Measurements from ENCODE around the gene MEN1.
"Not testable (repeated sequence)": the region's sequence is repeated elsewhere in the genome, so short reads cannot be mapped to it uniquely, and the experiment has no call there.

Gene MEN1

DNA sequence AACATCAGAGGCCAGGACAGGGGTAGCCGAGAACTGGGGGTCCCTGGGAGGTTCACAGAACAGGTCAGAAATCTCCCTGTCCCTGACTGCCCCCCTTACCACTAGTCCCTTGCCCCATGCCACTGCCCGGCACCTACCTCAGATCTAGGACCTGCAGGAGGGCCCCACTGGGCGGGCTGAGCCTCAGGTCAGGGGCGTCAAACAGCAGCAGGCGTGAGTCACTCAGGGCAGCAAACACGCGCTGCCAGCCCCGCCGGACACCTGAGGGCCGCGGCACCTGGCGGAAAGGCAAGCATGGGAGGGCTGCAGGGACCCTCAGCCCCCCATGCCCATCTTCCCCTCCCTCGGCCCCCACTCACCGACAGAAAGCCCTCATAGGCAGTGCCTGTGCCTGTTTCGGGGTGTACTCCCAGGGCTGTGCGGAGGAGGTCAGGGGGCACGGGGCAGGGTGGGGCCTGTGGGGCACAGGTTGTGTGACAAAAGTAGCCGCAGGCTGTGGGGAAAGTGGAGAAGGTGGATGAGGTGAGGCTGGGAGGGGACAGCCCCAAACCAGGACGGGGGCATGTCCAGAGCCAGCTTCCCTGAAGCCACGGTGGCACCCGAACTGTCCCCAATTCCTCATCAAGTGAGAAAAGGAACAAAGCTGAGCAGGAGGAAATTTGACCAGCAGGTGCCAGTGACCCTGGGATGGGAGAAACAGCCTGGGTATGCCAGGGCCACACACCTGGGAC lies 22.3 kb upstream of the MEN1 start:
- DNase-seq (ENCODE audit: low spot score) = no peak

DNA sequence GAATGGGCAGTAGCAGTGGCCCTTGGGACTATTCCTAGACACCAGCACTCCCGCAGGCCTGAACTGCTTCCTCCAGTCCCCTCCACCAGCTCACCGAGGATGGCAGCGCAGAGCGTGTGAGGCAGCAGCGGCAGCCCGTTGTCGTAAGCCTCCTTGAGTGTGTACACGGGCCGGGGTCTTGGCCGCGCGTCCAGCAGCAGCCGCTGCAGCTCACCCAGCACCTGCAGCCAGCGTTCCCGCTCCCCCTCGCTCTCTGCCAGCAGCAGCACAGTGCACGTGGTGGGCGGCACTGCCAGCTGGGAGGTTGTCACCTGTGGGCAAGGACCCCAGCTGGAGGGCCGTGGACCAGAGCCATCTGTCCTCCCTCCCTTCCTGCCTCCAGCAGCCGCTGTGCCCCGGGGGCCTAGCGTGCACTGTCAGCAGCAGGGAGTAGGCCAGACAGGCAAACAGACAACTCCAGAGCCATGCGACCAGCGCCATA lies 21.1 kb upstream of the MEN1 start:
- DNase-seq (ENCODE audit: low spot score) = no peak

DNA sequence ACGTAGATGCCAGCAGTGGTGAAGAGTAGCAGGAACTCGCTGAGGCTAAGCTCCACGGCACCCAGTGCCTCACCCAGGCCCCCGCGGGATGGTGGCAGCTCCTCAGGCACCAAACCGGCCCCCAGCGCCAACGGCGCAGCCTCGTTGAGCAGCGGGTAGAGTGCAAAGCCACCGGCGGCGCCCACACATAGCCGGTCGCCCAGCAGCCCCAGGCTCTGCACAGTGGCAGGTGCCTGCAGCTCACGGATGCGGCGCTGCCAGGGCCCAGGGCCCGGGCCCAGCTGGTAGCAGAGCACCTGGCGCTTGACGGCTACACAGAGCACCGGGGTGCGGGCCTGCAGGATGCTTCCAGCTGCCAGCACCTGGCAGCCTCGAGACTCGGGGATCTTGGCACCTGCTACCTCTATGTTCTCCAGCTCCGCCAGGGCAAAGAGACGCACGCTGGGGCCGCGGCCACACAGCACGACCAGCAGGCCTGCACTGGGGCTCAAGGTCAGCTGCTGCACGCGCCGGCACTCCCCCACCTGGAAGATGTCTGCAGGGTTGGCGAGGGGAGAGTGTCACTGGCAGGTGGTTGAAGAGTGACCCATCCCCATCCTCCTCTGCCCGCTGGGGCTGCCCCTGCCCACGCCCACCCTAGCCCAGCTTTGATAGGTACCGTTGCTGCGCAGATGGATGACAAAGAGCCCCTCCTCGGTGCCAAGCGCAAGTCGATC lies 19.3 kb upstream of the MEN1 start:
- DNase-seq (ENCODE audit: low spot score) = no peak

DNA sequence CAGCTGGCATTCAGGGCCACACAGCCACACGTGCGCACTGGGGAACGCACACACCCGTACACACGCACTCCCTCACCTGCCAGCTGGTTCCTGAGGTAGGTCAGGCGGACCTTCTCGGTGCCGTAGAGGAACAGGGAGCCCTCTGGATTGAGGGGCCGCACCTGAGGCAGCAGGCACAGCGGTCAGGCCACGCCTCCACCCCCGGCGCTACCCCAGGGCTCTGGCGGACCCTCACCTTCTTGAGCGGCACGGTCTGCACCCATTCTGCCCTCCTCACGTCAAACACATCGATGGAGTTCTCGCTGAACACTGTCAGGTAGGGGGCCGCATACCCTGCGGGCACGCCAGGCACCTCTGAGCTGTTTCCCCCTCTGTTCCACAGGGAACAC lies 17.1 kb upstream of the MEN1 start:
- DNase-seq (ENCODE audit: low spot score) = no peak

DNA sequence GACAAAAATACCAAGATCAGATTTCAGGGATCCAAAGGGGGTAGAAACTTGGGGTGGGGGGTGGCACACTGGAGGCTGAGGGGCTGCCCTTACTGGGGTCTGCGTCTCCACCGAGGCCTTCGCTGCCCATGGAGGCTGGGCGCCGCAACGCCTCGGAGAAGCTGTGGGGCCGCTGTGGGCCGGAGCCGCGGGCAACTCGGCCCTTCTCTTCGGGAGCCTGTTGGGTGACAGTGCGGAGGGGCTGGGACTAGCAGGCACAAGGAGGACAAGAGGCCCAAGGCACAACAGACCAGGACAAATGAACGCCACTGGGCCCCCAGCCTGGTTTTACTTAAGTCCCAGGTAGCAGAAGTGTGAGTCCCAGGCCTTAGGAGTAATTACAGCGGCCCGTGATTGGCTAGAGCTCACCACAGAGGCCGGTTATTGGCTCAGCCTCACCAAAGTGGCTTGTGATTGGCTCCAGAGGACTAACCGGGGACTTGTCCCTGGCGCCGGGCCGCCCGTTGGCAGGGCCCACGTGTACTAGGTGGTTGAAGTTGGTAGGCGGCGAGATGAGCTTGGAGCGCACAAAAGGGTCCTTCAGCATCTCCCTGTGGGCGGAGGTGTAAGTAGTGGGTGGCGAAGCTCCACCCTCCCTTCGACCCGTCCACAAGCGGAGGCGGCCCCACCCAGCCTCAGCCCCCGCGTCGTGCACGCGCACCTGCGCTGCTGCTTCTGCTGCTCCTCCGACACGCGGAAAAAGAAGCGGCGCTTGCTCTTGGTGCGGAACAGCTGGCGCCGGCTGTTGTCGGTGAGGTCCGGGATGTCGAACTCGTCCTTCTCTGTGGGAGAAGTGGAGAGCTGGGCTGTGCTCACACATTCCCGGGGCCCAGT lies 16.5 kb upstream of the MEN1 start:
- no peak for DNase-seq (ENCODE audit: low spot score)

DNA sequence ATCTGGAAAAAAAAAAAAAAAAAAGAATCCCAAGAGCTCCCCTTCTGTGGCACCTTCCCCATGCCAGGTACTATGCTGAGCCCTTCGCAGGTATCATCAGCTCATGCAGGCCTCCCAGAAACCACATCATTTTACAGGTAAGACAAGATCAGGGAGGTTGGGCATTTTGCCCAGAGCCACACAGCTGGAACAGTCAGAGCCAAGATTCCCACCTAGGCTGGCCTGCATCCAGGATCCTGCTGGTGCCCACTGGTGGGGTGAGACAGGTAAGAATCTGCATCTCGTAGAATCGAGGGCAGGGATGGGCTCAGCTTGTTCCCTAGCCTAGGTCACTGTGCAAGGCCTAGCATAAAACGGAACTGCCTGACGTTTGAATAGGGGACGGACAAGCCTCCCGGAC lies 15.7 kb upstream of the MEN1 start:
- DNase-seq (ENCODE audit: low spot score) = no peak

DNA sequence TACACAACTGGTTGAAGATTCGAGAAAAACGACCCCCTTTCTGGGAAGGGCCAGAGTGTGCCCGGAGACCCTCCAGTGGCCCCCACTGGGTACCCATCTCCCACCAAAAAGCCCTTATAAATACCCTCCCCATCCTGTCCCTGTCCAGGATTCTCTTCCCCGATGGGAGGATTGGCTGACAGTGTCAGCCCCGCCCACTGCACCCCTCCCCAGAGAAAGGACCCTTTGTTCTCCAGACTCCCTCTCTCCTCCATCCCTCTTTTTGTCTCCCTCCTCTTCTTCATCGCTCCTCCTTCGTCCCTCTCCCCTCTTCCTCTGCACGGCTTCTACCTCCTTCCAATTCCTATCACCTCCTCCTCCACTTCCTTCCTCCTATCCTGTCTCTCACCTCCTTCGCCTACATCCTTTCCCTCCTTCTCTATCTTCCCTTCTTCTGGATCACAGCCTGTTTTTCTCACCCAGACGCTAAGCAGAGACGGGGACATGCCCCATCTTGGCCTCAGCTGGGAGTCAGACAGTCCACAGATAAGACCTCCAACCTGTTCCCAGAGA lies 13.3 kb upstream of the MEN1 start:
- DNase-seq (ENCODE audit: low spot score) = no peak

DNA sequence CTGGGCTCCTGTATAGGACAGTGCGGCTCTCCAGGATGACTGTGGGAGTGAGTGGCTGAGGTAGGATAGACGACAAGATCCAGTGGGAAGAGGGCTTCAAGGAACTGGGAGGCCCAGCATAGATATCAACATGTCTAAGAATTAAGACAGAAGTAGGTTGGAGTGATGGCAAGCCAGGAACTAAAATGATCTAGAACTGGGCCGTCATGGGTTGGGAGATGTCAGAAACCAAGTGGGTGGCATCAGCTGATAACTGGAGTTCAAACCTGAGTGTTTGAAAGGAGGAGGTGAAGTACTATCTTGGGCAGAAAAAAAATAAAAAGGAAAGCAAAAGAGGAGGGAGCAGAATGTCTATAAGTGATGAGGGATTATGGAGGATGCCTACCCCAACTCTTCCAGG lies 7.1 kb upstream of the MEN1 start:
- DNase-seq (ENCODE audit: low spot score) = no peak

DNA sequence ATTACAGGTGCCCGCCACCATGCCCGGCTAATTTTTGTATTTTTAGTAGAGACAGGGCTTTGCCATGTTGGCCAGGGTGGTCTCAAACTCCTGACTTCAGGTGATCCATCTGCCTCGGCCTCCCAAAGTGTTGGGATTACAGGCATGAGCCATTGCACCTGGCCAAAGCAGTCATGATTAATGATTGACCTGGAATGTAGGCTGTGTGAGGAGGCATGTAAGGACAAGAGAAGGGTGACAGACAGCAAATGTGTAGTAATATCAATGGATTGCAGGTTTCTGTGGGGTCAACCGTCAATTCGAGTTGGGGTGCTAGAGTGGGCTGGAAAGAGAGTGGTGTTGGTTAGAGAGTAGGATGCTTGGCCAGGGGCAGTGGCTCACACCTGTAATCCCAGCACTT lies 5.1 kb upstream of the MEN1 start:
- DNase-seq (ENCODE audit: low spot score) = not testable (repeated sequence)

DNA sequence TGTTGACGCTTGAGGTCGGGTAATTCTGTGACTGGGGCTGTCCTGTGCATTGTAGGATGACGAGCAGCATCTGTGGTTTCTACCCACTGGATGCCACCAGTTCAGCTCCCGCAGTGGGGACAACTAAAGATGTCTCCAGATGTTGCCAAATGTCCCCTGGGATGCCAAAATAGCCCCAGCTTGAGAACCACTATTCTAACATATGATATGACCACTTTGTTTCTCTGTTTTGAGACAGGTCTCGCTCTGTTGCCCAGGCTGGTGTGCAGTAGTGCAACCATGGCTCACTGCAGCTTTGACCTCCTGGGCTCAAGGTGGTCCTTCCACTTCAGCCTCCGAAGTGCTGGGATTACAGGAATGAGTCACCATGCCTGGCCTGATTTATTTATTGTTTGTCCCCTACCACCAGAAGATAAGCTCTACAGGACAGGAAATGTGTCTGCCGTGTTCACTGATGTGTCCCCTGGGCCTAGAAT lies 4.4 kb upstream of the MEN1 start:
- DNase-seq (ENCODE audit: low spot score) = no peak

DNA sequence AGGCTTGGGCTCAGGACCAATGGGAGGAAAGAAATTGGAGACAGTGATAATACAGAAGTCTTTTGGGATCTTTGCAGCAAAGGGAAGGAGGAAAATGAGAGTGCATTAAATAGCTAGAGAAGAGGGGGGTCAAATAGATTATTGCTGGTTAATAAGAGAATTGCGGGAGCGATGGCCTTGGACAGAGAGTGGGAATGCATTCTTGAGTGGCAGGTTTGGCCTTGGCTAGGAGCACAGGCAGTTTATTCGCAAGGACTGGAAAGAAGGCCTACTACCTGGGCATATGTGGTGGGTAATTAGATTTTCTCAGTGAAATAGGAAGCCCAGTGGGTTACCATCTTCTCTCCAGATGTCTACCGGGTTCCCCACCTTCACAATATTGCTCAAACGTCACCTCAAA lies 3.5 kb upstream of the MEN1 start:
- DNase-seq (ENCODE audit: low spot score) = no peak

DNA sequence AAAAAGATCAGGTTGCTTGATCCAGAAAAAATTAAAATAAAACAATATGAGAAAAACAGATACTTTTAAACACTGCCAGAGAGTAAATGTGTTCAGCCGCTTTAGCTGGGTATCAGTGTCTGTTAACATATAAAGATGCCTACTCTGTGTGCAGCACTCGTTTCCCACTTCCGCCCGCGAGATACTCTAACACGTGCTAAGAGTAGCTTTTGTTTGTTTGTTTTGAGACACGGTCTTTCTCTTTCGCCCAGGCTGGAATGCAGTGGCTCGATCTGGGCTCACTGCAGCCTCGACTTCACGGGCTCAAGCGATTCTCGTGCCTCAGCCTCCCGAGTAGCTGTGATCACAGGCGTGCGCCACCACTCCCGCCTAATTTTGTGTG lies 531 bp upstream of the MEN1 start:
- DNase-seq (ENCODE audit: low spot score) = no peak

DNA sequence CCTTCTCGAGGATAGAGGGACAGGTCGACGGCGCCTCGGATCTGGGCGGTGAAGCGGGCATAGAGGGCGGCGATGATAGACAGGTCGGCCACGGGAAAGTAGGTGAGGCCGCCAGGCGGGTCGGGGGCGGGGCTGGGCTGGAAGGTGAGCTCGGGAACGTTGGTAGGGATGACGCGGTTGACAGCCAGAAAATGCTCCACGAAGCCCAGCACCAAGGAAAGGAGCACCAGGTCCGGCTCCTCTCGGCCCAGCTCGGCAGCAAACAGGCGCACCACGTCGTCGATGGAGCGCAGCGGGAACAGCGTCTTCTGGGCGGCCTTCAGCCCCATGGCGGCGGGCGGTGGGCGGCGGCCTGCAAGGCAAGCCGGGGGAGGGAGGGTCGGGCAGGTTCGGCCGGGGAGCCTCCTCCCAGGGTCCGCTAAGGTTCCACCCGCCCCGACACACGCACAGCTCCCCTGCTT lies 540 bp downstream of the MEN1 start:
- peak; percentile 40 for DNase-seq (ENCODE audit: low spot score)

DNA sequence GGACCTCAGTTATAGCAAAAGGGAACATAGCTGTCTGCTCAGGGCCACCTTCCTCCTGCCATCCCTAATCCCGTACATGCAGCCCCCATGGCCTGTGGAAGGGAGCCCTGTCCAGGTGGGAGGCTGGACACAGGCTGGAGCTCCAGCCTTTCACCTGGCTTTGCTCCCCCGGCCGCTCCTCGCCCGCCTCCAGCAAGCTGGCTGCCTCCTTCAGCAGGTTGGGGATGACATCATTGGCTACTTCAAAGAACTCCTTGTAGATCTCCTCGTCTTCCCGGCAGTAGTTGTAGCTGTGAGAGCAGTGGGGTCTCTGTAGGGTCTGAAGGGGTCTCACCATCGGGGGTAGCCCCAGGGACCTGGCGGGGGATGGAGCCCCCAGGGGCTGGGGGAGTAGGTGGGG lies 4.9 kb downstream of the MEN1 start:
- no peak for DNase-seq (ENCODE audit: low spot score)

DNA sequence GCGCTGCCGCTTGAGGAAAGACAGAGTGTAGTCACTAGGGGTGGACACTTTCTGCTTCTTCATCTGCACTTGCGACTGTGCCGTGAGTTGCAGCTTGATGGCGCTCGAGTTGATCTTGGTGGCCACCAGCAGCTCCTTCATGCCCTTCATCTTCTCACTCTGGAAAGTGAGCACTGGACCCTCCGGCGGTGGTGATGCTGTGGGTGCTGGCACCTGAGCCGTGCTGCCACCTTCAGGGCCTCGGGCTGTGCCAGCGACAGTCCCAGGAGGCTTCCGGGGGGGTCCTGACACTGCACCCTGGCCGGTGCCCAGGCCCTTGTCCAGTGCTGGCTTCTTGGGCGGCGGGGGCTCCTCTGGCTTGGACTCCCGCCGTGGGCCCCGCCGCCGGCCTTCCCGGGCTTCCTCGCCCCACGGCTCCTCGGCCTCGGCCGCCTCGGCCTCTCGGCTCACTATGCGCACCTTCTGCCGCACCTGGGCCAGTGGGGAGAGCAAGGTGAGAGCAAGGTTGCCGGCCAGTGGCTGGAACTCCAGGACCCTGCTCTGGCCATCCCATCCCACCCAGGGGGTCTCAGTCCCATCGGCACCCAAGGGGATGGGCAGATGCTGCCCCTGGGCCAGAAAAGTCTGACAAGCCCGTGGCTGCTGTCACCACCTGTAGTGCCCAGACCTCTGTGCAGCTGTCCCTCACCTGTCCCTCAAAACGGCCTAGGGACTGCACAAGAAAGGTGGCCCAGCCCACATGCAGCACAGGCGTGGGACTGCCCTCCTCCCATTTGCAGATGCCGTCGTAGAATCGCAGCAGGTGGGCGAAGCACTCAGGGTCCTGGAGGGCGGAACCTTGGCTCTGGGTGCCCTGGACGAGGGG lies 5.8 kb downstream of the MEN1 start:
- no peak for DNase-seq (ENCODE audit: low spot score)

DNA sequence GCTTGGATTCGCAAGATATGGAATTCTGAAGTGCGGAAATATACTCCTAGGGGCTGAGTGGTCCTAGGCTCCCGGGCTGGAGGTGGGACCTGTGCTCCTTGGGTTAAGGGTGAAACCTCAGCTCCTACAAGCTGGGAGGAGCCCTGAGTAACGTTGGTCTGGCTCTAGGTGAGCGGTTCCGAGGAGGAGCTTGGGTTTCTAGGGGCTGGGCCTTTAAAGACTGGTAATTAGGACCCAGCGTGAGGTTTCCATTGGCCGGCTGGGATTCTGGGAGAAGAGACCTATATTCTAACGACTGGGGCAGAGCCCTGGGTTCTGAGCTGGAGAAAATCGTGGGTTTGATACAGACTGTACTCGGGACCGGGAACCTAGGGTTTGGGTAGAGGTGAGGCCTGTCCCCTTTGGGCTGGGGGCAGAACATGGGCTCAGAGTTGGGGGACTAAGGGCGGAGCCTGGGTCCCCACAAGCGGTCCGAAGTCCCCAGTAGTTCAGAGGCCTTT lies 6.5 kb downstream of the MEN1 start:
- no peak for DNase-seq (ENCODE audit: low spot score)

DNA sequence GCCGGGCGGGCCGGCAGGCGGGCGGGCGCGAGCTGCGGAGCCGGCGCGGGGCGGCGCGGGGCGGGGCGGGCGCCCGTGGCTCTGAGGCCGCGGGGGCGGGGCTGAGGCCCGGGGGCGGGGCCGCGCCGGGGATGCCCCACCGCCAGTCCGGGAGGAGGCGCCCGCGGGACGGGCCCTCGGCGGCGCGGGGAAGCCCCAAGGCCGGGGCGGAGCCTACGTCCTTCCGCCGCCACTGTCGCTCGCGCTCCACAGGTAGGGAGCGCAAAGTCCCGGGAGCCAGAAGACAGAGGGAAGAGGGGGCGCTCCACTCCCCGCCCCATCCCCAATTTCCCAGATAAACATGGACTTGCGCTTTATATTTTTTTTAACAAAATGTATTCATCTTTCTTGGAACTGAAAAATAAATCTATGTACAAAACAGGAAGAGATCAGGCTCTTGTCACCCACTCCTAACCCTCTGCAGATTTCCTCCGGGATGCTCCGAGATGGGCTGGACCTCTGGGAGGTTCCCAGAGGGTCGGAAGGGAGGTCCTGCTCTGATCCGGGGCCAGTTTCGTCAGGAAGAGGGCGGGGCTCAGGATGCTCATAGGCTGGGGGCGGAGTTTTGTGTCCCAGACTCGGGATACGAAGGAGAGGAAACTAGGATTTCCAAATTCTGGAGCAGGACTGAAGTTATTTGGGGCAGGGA lies 7.0 kb downstream of the MEN1 start, which contains the start of gene MAP4K2:
Gene MAP4K2, minus strand, starts transcription at position 57 of the 688 bp plus-strand sequence. CDS start 65 bp downstream, outside the sequence.
- peak; percentile 95 for DNase-seq (ENCODE audit: low spot score)

DNA sequence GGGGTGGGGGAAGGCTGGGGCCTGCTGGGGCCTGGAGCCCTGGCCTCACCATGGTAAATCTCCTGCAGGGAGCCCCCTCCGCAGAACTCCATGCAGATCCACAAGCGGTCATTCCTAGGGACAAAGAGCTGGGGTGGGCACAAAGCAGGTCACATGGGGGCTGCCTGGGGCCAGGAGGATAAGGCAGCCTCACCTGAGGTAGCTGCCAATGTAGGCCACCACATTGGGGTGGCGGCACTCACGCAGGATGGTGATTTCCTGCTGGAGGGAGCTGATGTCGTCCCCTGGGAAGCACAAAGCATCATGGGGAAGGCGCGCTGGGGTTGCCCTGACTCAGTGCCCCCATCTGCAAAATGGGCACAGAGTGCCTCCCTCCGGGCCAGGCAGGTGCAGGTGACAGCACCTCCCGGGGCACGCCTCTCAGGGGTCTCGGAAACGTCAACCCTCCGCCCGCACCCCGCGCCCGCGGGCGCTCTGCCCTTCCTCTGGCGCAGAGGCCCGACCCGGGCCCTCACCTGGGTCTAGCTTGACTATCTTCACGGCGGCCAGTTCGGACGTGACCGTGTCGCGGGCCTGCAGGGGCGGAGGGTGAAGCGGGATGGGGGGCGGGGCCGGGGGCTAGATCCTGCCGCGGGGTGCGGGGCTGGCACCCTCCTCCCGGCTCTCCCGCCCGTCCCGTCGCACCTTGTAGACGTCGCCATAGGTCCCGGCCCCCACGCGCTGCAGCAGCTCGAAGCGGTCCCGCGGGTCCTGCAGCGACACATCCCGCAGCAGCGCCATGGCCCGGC lies 7.8 kb downstream of the MEN1 start:
- DNase-seq (ENCODE audit: low spot score) = no peak

DNA sequence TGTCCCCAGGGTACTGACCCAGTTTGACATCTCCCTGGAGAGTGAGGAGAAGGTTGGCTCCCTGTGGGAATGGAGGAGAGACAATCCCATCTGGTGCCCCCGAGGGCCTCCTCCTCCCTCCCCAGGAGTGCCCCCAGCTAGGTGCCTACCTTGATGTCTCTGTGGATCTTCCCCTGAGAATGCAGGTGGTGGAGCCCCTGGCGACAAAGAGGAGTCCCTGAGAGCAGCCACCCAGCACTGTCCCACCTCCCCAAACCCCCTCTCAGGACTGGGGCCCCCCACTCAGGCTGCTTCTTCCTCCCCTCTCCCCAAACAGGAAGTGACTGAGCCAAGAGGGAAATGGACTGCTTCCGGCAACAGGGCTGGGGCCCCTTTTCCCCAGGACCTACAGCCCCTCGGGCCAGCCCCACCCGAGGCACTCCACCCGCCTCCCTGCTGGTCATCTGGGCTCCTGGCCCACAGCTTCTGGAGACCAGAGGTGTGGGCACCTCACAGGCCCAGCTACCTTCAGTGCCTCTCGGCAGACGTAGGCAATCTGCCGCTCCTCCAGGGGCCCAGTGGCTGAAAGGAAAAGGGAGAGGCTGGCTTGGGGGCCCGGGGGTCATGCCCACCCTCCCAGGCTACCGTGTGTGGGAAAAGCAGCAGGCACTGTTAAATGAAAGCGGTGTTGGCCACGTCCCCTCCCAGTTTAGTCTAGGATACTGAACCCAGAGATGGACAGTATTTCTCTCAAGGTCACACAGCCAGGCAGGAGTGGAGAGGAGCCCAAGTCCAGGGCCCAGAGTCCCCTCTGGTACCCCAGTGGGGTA lies 8.6 kb downstream of the MEN1 start:
- DNase-seq (ENCODE audit: low spot score) = no peak
